ENCODE data around the gene CXCL1. TPM values are rescaled to one million over a fixed set of nuclear protein-coding genes. Genes with fewer than 3 reads are reported as not detected.

The CXCL1 gene
- total RNA-seq = not detected

GRCh38 chr4:73869130-73870055 is at the start of gene CXCL1:
Gene CXCL1, plus strand, starts transcription at chr4:73869393. Its CDS starts 78 bp downstream, at chr4:73869471.
- DNase-seq = no peak
- Mint-ChIP-seq H3K27ac (no peak within 1 kb of the TSS), H3K4me1 (peaks cover 4% of the 10 kb centered on the region), H3K36me3 (ENCODE audit: low read depth) (no peaks in the 10 kb centered on the region), H3K27me3 (peaks cover 26% of the 10 kb centered on the region), H3K9me3 (no peaks in the 10 kb centered on the region), H3K4me3 (no peak within 1 kb of the TSS)
- POLR2A ChIA-PET = no interaction called here
- CTCF ChIA-PET = no interaction called here

GRCh38 chr4:73821325-73821724 is 47.9 kb upstream of the CXCL1 start:
- ChIA-PET POLR2A (no interaction called here), CTCF (no interaction called here)
- Mint-ChIP-seq H3K4me1 (no peaks in the 10 kb centered on the region), H3K4me3 (no peak overlapping the region), H3K36me3 (ENCODE audit: low read depth) (no peaks in the 10 kb centered on the region), H3K27me3 (no peaks in the 10 kb centered on the region), H3K27ac (no peak overlapping the region), H3K9me3 (no peaks in the 10 kb centered on the region)
- DNase-seq = no peak

GRCh38 chr4:73822389-73822788 is 46.8 kb upstream of the CXCL1 start:
- ChIA-PET CTCF (interaction anchor here (0.7 kb wide), 1 partner anchor 29 kb away, joined by 3 read pairs; no protein-coding TSS in a partner anchor), POLR2A (no interaction called here)
- H3K9me3 Mint-ChIP-seq = no peaks in the 10 kb centered on the region
- H3K4me1 Mint-ChIP-seq = no peaks in the 10 kb centered on the region
- H3K27me3 Mint-ChIP-seq = no peaks in the 10 kb centered on the region
- no peak overlapping the region for H3K4me3 Mint-ChIP-seq
- no peaks in the 10 kb centered on the region for H3K36me3 Mint-ChIP-seq (ENCODE audit: low read depth)
- DNase-seq = no peak
- no peak overlapping the region for H3K27ac Mint-ChIP-seq

GRCh38 chr4:73822812-73823504 is 46.2 kb upstream of the CXCL1 start:
- ChIA-PET POLR2A (no interaction called here), CTCF (no interaction called here)
- no peaks in the 10 kb centered on the region for H3K27me3 Mint-ChIP-seq
- H3K36me3 Mint-ChIP-seq (ENCODE audit: low read depth) = no peaks in the 10 kb centered on the region
- no peak overlapping the region for H3K4me3 Mint-ChIP-seq
- no peaks in the 10 kb centered on the region for H3K9me3 Mint-ChIP-seq
- H3K4me1 Mint-ChIP-seq = no peaks in the 10 kb centered on the region
- no peak overlapping the region for H3K27ac Mint-ChIP-seq
- no peak for DNase-seq

- Mint-ChIP-seq H3K9me3 (no peaks in the 10 kb centered on the region), H3K27me3 (no peaks in the 10 kb centered on the region), H3K4me3 (no peak overlapping the region), H3K4me1 (no peaks in the 10 kb centered on the region), H3K36me3 (ENCODE audit: low read depth) (no peaks in the 10 kb centered on the region), H3K27ac (no peak overlapping the region)
- DNase-seq = no peak
- POLR2A ChIA-PET = no interaction called here
- CTCF ChIA-PET = no interaction called here
Observed at GRCh38 chr4:73823760-73824159, 45.4 kb upstream of the CXCL1 start.

- ChIA-PET CTCF (no interaction called here), POLR2A (no interaction called here)
- Mint-ChIP-seq H3K4me1 (no peaks in the 10 kb centered on the region), H3K27me3 (no peaks in the 10 kb centered on the region), H3K9me3 (no peaks in the 10 kb centered on the region), H3K36me3 (ENCODE audit: low read depth) (no peaks in the 10 kb centered on the region), H3K4me3 (no peak overlapping the region), H3K27ac (no peak overlapping the region)
- DNase-seq = no peak
Observed at GRCh38 chr4:73828956-73829355, 40.2 kb upstream of the CXCL1 start.

GRCh38 chr4:73831569-73831968 is 37.6 kb upstream of the CXCL1 start:
- CTCF ChIA-PET = no interaction called here
- H3K4me3 Mint-ChIP-seq = no peak overlapping the region
- no peak for DNase-seq
- H3K36me3 Mint-ChIP-seq (ENCODE audit: low read depth) = no peaks in the 10 kb centered on the region
- H3K27ac Mint-ChIP-seq = no peak overlapping the region
- POLR2A ChIA-PET = no interaction called here
- no peaks in the 10 kb centered on the region for H3K4me1 Mint-ChIP-seq
- H3K27me3 Mint-ChIP-seq = no peaks in the 10 kb centered on the region
- no peaks in the 10 kb centered on the region for H3K9me3 Mint-ChIP-seq

- ChIA-PET CTCF (no interaction called here), POLR2A (no interaction called here)
- no peak overlapping the region for H3K4me3 Mint-ChIP-seq
- H3K9me3 Mint-ChIP-seq = no peaks in the 10 kb centered on the region
- no peak for DNase-seq
- no peaks in the 10 kb centered on the region for H3K4me1 Mint-ChIP-seq
- H3K27me3 Mint-ChIP-seq = peaks cover 9% of the 10 kb centered on the region
- H3K27ac Mint-ChIP-seq = no peak overlapping the region
- H3K36me3 Mint-ChIP-seq (ENCODE audit: low read depth) = no peaks in the 10 kb centered on the region
Observed at GRCh38 chr4:73832651-73833237, 36.4 kb upstream of the CXCL1 start.

- Mint-ChIP-seq H3K36me3 (ENCODE audit: low read depth) (no peaks in the 10 kb centered on the region), H3K9me3 (no peaks in the 10 kb centered on the region), H3K27me3 (peaks cover 21% of the 10 kb centered on the region), H3K4me1 (no peaks in the 10 kb centered on the region), H3K27ac (no peak within 1 kb of the TSS), H3K4me3 (no peak within 1 kb of the TSS)
- ChIA-PET CTCF (no interaction called here), POLR2A (no interaction called here)
- DNase-seq = no peak
Observed at GRCh38 chr4:73836373-73837279, 32.6 kb upstream of the CXCL1 start, which contains the start of gene CXCL6. Gene CXCL6, plus strand, starts transcription at chr4:73836678. Its CDS starts 73 bp downstream, at chr4:73836751.

GRCh38 chr4:73839071-73839470 is 30.1 kb upstream of the CXCL1 start:
- POLR2A ChIA-PET = no interaction called here
- H3K27ac Mint-ChIP-seq = no peak overlapping the region
- H3K4me1 Mint-ChIP-seq = no peaks in the 10 kb centered on the region
- H3K4me3 Mint-ChIP-seq = no peak overlapping the region
- no peak for DNase-seq
- peaks cover 22% of the 10 kb centered on the region for H3K27me3 Mint-ChIP-seq
- no peaks in the 10 kb centered on the region for H3K9me3 Mint-ChIP-seq
- H3K36me3 Mint-ChIP-seq (ENCODE audit: low read depth) = no peaks in the 10 kb centered on the region
- CTCF ChIA-PET = no interaction called here

- no peaks in the 10 kb centered on the region for H3K4me1 Mint-ChIP-seq
- H3K9me3 Mint-ChIP-seq = no peaks in the 10 kb centered on the region
- H3K4me3 Mint-ChIP-seq = no peak overlapping the region
- DNase-seq = no peak
- POLR2A ChIA-PET = no interaction called here
- no peak overlapping the region for H3K27ac Mint-ChIP-seq
- CTCF ChIA-PET = no interaction called here
- H3K27me3 Mint-ChIP-seq = peaks cover 22% of the 10 kb centered on the region
- H3K36me3 Mint-ChIP-seq (ENCODE audit: low read depth) = no peaks in the 10 kb centered on the region
Observed at GRCh38 chr4:73839715-73840114, 29.5 kb upstream of the CXCL1 start.

GRCh38 chr4:73841243-73841925 is 27.8 kb upstream of the CXCL1 start:
- Mint-ChIP-seq H3K27me3 (peaks cover 22% of the 10 kb centered on the region), H3K4me1 (no peaks in the 10 kb centered on the region), H3K4me3 (no peak overlapping the region), H3K9me3 (no peaks in the 10 kb centered on the region), H3K27ac (no peak overlapping the region), H3K36me3 (ENCODE audit: low read depth) (no peaks in the 10 kb centered on the region)
- ChIA-PET CTCF (no interaction called here), POLR2A (no interaction called here)
- no peak for DNase-seq

All from activated CD4-positive, alpha-beta T cell treated with anti-CD3 and anti-CD28 coated beads, Interleukin-2, amount 10 ng/mL, durations not matched to agents 7 days and 5 days (primary cell).